ENCODE results near the gene MYO9A.

DNA sequence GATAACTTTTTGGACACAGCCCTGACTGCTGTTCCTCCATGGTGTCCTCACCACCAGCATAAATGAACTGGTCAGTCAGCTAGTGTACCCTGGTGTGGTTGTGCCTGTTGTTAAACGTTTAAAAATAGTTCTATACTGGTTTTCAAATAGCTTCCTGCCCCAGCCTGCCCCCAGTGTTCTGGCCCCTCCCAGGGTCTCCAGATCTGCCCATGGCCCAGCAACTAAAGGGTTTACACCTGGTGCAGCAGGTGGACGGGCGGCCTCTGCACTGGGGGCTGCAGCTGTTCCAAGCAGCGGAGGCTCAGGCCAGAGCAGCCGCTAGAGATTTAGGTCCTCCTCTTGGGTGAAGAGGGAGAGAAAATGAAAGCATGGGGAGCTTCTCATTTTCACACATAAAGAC lies 313.7 kb downstream of the MYO9A start:
- TF ChIP-seq, protein P1, sequence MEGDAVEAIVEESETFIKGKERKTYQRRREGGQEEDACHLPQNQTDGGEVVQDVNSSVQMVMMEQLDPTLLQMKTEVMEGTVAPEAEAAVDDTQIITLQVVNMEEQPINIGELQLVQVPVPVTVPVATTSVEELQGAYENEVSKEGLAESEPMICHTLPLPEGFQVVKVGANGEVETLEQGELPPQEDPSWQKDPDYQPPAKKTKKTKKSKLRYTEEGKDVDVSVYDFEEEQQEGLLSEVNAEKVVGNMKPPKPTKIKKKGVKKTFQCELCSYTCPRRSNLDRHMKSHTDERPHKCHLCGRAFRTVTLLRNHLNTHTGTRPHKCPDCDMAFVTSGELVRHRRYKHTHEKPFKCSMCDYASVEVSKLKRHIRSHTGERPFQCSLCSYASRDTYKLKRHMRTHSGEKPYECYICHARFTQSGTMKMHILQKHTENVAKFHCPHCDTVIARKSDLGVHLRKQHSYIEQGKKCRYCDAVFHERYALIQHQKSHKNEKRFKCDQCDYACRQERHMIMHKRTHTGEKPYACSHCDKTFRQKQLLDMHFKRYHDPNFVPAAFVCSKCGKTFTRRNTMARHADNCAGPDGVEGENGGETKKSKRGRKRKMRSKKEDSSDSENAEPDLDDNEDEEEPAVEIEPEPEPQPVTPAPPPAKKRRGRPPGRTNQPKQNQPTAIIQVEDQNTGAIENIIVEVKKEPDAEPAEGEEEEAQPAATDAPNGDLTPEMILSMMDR (IDR thresholded peaks at IDR 0.05; ENCODE audit: borderline replicate concordance, extremely low read depth, low read length, poor library complexity, severe bottlenecking) = no peak
- TF ChIP-seq EZH2 (IDR thresholded peaks at IDR 0.05; ENCODE audit: borderline replicate concordance, low read depth, low read length, severe bottlenecking) = no peak
